DND-41 (cell line): ENCODE results near the gene NPIPB6.

Source experiments
- EZH2 ChIP-seq: IDR thresholded peaks from 3 replicates; pipeline ENCODE4 v1.6.1; 2012; ENCODE audit warnings: borderline replicate concordance, low read depth, mild to moderate bottlenecking, moderate library complexity, low read length, inconsistent platforms; ENCODE audit not compliant: severe bottlenecking
- TF ChIP-seq, protein P1 (sequence below): IDR thresholded peaks from 2 replicates; pipeline ENCODE4 v1.5.1; 2012; ENCODE audit warnings: borderline replicate concordance, low read length, moderate library complexity, mild to moderate bottlenecking; ENCODE audit not compliant: poor library complexity, severe bottlenecking; ENCODE audit errors: extremely low read depth

DNA sequence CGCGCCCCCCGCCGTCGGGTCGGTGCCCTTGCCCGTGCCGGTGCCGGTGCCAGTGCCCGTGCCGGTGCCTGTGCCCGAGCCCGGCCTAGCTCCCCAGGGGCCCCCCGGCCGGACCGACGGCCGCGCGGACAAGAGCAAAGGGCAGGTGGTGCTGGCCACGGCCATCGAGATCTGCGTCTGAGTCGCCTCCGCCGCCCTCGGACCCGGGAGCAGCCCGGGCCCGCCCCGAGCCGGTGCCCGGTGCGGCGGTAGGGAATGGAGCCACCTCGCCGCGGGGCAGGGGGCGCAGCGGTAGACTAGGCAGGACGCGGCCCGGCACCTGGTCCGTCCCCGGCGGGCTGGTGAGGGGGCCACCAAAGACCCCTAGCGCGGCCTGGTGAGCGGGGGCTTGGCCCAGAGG is 42.6 kb downstream of the NPIPB6 start:
- TF ChIP-seq EZH2 = no peak
- TF ChIP-seq, protein P1, sequence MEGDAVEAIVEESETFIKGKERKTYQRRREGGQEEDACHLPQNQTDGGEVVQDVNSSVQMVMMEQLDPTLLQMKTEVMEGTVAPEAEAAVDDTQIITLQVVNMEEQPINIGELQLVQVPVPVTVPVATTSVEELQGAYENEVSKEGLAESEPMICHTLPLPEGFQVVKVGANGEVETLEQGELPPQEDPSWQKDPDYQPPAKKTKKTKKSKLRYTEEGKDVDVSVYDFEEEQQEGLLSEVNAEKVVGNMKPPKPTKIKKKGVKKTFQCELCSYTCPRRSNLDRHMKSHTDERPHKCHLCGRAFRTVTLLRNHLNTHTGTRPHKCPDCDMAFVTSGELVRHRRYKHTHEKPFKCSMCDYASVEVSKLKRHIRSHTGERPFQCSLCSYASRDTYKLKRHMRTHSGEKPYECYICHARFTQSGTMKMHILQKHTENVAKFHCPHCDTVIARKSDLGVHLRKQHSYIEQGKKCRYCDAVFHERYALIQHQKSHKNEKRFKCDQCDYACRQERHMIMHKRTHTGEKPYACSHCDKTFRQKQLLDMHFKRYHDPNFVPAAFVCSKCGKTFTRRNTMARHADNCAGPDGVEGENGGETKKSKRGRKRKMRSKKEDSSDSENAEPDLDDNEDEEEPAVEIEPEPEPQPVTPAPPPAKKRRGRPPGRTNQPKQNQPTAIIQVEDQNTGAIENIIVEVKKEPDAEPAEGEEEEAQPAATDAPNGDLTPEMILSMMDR = no peak
